ENCODE measurements around the gene SERF2.
"Not testable (repeated sequence)": the region's sequence is repeated elsewhere in the genome, so short reads cannot be mapped to it uniquely, and the experiment has no call there.

The SERF2 gene

GRCh38 chr15:43829951-43830540 is 37.9 kb downstream of the SERF2 start:
- DNase-seq (ENCODE audit: low read depth in 2 of 2), result not testable (repeated sequence)

GRCh38 chr15:43830691-43831275 is 38.7 kb downstream of the SERF2 start:
- not testable (repeated sequence) for DNase-seq (ENCODE audit: low read depth in 2 of 2)

- not testable (repeated sequence) for DNase-seq (ENCODE audit: low read depth in 2 of 2)
Observed at GRCh38 chr15:43831519-43832052, 39.5 kb downstream of the SERF2 start.

DNA sequence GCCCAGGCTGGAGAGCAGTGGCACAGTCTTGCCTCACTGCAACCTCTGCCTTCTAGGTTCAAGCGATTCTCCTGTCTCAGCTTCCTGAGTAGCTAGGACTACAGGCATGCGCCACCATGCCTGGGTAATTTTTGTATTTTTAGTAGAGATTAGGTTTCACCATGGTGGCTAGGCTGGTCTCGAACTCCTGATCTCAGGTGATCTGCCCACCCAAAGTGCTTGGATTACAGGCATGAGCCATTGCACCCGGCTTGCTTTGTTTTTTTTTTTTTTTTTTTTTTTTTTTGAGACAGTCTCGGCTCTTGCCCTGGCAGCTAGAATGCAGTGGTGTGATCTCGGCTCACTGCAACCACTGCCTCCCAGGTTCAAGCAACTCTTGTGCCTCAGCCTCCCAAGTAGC is 40.4 kb downstream of the SERF2 start:
- DNase-seq (ENCODE audit: low read depth in 2 of 2), result not testable (repeated sequence)

- DNase-seq (ENCODE audit: low read depth in 2 of 2), result no peak
Observed at GRCh38 chr15:43845421-43845820, 53.3 kb downstream of the SERF2 start.
